Measurements from ENCODE around the gene ZDHHC9. TPM values are rescaled to one million over a fixed set of nuclear protein-coding genes. Genes with fewer than 3 reads are reported as not detected.

The ZDHHC9 gene
- total RNA-seq, 2 experiments from 2014 or later = 3.0 to 4.1 TPM

GRCh38 chrX:129825746-129826505 lies 17.8 kb downstream of the ZDHHC9 start:
- Mint-ChIP-seq H3K27me3 (no peaks in the 10 kb centered on the region), H3K4me3 (no peak overlapping the region), H3K9me3 (no peaks in the 10 kb centered on the region), H3K36me3 (ENCODE audit: low read depth) (no peaks in the 10 kb centered on the region), H3K27ac (no peak overlapping the region), H3K4me1 (ENCODE audit: low read depth) (peaks cover 18% of the 10 kb centered on the region)
- ChIA-PET POLR2A (interaction anchor here (0.6 kb wide), 1 partner anchor 113 kb away, joined by 3 read pairs; no protein-coding TSS in a partner anchor), CTCF (interaction anchor here (0.5 kb wide), 1 partner anchor 141 kb away, joined by 3 read pairs; no protein-coding TSS in a partner anchor)
- peaks cover 5% of the 10 kb centered on the region for H3K4me1 ChIP-seq (ENCODE audit: insufficient read depth, low read length)
- peak in 6 of 14 experiments; percentile 7 to 43 (median 22) for DNase-seq
- TF ChIP-seq CTCF (IDR thresholded peaks at IDR 0.05) = no peak
- H3K9me3 ChIP-seq (ENCODE audit: control insufficient read depth in 1 of 2, insufficient read depth in 1 of 2, low read length in 2 of 2) = no peaks in the 10 kb centered on the region
- intact Hi-C loops (cut with DNase I, micrococcal nuclease) = no loop called here
- no peak overlapping the region for H3K4me3 ChIP-seq (ENCODE audit: low read length)
- no peaks in the 10 kb centered on the region for H3K36me3 ChIP-seq (ENCODE audit: insufficient read depth, low read length)
- ATAC-seq (ENCODE audit: poor library complexity) = peak; percentile 62
- no peak overlapping the region for H3K27ac ChIP-seq (ENCODE audit: low read depth in 1 of 2, low read length in 2 of 2)
- no peaks in the 10 kb centered on the region for H3K27me3 ChIP-seq (ENCODE audit: control insufficient read depth in 1 of 2, insufficient read depth in 2 of 2, low read length in 2 of 2)

GRCh38 chrX:129824620-129825019 lies 19.1 kb downstream of the ZDHHC9 start:
- Histone ChIP-seq H3K36me3 (ENCODE audit: insufficient read depth, low read length) (no peaks in the 10 kb centered on the region), H3K27me3 (ENCODE audit: control insufficient read depth in 1 of 2, insufficient read depth in 2 of 2, low read length in 2 of 2) (no peaks in the 10 kb centered on the region), H3K27ac (ENCODE audit: low read depth in 1 of 2, low read length in 2 of 2) (no peak overlapping the region), H3K4me1 (ENCODE audit: insufficient read depth, low read length) (peaks cover 5% of the 10 kb centered on the region), H3K4me3 (ENCODE audit: low read length) (no peak overlapping the region), H3K9me3 (ENCODE audit: control insufficient read depth in 1 of 2, insufficient read depth in 1 of 2, low read length in 2 of 2) (no peaks in the 10 kb centered on the region)
- Mint-ChIP-seq H3K27me3 (no peaks in the 10 kb centered on the region), H3K36me3 (ENCODE audit: low read depth) (no peaks in the 10 kb centered on the region), H3K9me3 (no peaks in the 10 kb centered on the region), H3K4me1 (ENCODE audit: low read depth) (peaks cover 18% of the 10 kb centered on the region), H3K27ac (no peak overlapping the region), H3K4me3 (no peak overlapping the region)
- CTCF ChIA-PET = interaction anchor here (0.7 kb wide), 1 partner anchor 68 kb away, joined by 3 read pairs; no protein-coding TSS in a partner anchor
- POLR2A ChIA-PET = interaction anchor here (0.6 kb wide), 1 partner anchor 106 kb away, joined by 3 read pairs; no protein-coding TSS in a partner anchor
- DNase-seq (no peak), ATAC-seq (ENCODE audit: poor library complexity) (no peak)
- intact Hi-C loops (cut with DNase I, micrococcal nuclease) = loop anchor here (5.0 kb wide), 3 partner anchors 42 to 167 kb away; no protein-coding TSS in a partner anchor
- no peak for TF ChIP-seq CTCF (IDR thresholded peaks at IDR 0.05)

GRCh38 chrX:129823522-129823921 lies 20.2 kb downstream of the ZDHHC9 start:
- Histone ChIP-seq H3K27me3 (ENCODE audit: control insufficient read depth in 1 of 2, insufficient read depth in 2 of 2, low read length in 2 of 2) (no peaks in the 10 kb centered on the region), H3K4me3 (ENCODE audit: low read length) (no peak overlapping the region), H3K27ac (ENCODE audit: low read depth in 1 of 2, low read length in 2 of 2) (no peak overlapping the region), H3K4me1 (ENCODE audit: insufficient read depth, low read length) (peaks cover 5% of the 10 kb centered on the region), H3K36me3 (ENCODE audit: insufficient read depth, low read length) (no peaks in the 10 kb centered on the region), H3K9me3 (ENCODE audit: control insufficient read depth in 1 of 2, insufficient read depth in 1 of 2, low read length in 2 of 2) (no peaks in the 10 kb centered on the region)
- no peak overlapping the region for H3K4me3 Mint-ChIP-seq
- peaks cover 18% of the 10 kb centered on the region for H3K4me1 Mint-ChIP-seq (ENCODE audit: low read depth)
- no peak overlapping the region for H3K27ac Mint-ChIP-seq
- no peaks in the 10 kb centered on the region for H3K27me3 Mint-ChIP-seq
- ChIA-PET CTCF (interaction anchor here (0.6 to 3.3 kb wide), 12 partner anchors 8 to 220 kb away, joined by 3 to 11 read pairs (median 4); partner anchors contain the start of gene ZDHHC9), POLR2A (interaction anchor here (1.0 to 2.0 kb wide), 5 partner anchors 36 to 168 kb away, joined by 3 to 5 read pairs (median 3); no protein-coding TSS in a partner anchor)
- no peaks in the 10 kb centered on the region for H3K36me3 Mint-ChIP-seq (ENCODE audit: low read depth)
- TF ChIP-seq CTCF (IDR thresholded peaks at IDR 0.05) = peak; percentile 39
- DNase-seq (peak in 3 of 14 experiments; percentile 9 to 20 (median 16)), ATAC-seq (ENCODE audit: poor library complexity) (no peak)
- intact Hi-C loops (cut with DNase I, micrococcal nuclease) = loop anchor here (1.0 to 5.0 kb wide), 6 partner anchors 41 to 216 kb away; no protein-coding TSS in a partner anchor
- H3K9me3 Mint-ChIP-seq = no peaks in the 10 kb centered on the region

All from CD4-positive, alpha-beta T cell (primary cell).